ENCODE measurements around the gene BCOR.

Gene BCOR

GRCh38 chrX:40116925-40117324 lies 19.2 kb upstream of the BCOR start:
- in situ Hi-C loops (cut with MboI; ENCODE audit: low sequenced_read_pairs): no loop called here

GRCh38 chrX:40112996-40113395 lies 15.2 kb upstream of the BCOR start:
- in situ Hi-C loops (cut with MboI; ENCODE audit: low sequenced_read_pairs): no loop called here

DNA sequence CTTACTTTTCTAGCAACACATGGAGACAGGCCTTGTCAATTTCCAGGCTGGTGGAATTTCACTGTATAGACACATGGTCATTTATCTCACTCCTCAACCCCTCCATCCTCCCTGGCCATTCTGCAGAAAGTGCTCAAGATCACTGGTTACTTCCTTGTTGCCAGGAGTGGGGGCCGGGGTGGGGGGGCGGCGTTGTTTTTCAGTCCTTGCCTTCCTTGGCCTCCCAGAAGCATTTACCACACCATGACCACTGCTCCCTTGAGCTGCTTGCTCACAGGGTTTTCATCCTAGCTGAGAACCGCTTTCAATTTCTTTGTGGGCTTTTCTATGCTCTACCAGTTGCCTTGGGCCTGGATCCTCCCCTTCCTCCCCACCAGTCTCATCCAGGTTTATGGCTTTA lies 14.1 kb upstream of the BCOR start:
- in situ Hi-C loops (cut with MboI; ENCODE audit: low sequenced_read_pairs): no loop called here

DNA sequence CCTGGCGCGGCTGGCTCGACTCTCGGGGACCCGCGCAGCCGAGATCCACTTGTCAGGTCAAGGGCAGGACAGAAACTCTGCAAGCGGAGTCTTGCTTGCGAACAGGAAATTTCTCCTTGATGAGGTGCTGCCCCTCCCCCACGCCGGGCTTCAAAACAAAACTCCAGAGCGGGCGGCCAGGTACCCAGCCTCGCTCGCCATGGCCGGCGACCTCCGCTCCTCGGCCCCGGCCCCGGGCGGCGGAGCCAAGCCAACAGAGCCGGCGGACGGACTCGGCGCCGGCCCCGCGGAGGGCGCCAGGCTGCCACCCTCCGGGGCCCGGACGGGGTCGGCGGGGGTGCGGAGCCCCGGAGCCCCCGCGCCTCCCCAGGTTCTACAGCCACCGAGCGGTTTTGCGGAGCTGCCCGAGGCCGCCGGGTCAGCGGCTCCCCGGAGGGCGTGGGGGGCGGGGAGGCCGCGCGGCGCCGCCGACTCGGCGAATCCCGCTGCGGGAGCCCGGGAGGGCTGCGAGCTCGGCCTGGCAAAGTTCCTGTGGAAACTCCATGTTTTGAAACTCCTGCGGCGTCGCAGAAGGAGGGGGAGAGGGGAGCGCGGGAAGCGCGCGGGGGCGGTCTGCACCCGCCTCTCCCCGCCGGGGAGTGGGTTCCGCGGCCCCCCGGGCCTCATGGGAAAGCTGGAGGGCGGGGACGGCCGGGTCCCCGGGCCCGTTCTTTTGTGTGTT lies 11.7 kb upstream of the BCOR start:
- in situ Hi-C loops (cut with MboI; ENCODE audit: low sequenced_read_pairs): no loop called here

DNA sequence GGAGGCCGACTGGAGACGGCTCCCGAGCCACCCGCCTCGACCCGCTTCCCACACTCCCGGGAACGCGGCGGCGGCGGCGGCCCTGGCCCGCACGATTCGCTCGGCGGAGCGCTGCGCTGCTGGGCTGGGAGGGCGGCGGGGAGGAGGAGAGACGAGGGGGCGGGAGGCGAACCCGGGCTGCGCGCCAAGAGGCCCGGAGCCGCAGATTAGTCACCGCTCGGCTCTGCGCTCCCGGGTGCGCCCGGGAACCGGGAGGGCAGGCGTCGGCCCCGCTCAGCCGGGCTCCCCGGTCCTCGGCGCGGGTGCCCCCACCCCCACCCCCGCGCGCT lies 11.2 kb upstream of the BCOR start:
- in situ Hi-C loops (cut with MboI; ENCODE audit: low sequenced_read_pairs): no loop called here

- in situ Hi-C loops (cut with MboI; ENCODE audit: low sequenced_read_pairs): no loop called here
These were observed 10.6 kb upstream of the BCOR start for GRCh38 chrX:40108162-40108958.

DNA sequence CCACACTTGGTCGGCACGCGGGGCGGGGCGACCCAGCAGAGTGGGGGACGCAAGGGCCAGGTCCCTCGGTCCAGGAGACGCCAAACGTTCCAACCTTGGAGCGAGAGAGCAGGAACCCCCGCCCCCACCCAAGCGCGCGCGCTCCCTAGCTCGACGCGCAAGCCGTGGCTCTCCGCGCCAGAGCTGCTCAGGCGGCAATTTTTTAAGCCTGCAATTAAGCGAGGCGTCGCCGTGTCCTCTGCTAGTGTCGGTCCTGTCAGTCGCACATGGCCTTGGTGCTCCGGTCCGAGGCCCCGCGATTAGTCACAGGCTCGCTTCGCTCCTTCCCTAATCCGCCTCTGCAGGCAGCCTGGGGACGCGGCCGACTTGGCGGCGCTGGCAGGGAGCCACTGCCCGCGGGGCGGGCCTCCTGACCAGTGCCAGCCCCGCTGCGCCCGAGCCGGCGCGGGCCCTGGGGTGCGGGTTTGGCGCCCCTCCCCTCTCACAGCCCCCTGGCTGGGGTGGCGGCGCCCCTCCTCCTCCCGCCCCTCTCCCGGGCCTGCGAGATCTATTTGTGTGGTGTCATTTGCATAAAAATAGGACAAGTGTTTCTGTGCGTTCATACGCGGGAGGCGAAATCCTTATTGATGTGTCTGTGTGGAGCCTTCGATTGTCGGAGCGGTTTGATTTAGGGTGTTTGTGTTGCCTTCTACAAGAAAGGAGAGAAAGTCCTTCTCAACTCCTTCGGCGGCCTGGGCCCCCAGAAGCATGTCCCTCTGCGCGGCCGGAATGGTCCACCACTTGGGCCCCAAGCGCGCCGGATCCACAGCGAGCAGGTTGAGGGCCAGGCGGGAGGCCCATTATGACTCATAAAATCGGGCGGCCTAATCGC lies 9.8 kb upstream of the BCOR start:
- in situ Hi-C loops (cut with MboI; ENCODE audit: low sequenced_read_pairs): no loop called here

DNA sequence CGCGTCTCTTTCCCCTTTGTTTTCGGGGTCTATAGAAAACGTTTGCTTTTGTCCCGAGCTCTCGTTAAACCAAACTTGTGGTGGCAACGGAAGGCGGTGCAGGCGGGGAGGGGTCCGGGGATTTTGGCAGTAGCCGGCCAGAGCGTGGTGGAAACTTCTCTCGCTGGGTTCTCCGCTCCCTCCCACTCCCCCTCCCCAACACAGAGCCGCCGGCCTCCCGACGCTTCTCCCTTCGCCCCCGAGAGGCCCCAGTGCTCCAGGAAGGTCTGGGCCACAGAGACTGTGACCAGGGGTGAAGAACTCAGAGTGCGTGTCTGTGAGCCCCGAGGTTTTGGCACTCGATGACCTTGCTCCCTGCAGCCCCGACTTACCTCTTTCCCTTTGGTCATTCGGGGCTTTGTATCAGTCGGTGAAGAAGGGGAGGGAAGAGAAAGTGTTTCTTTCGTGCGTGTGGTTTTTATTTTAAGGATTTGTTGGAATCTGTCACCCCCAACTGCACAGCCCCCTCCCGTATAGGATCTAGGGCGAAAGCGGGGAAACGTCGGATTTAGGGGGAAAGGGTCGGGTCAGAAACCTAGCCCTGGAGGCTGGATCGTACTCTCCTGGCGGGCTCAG lies 9.0 kb upstream of the BCOR start:
- in situ Hi-C loops (cut with MboI; ENCODE audit: low sequenced_read_pairs): no loop called here

- in situ Hi-C loops (cut with MboI; ENCODE audit: low sequenced_read_pairs): no loop called here
These were observed 8.3 kb upstream of the BCOR start for GRCh38 chrX:40105835-40106675.

GRCh38 chrX:40104985-40105834 lies 7.5 kb upstream of the BCOR start:
- in situ Hi-C loops (cut with MboI; ENCODE audit: low sequenced_read_pairs): no loop called here

DNA sequence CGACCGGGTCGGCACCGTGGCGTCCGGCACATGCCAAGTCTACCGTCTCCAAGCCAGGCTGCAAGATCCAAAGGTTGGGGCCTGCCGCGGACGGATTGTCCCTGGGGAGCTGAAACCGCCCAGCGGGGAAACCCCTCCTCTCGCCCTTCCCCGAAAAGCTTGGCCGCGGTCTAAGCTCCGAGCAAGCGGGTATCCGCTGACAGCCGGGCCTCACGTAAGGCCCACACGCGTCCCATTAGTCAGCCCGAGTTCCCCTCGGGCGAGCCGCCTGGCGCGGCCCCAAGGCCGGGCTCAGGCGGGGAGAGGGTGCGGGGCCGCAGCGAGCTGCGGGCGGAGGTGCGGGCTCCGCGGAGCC lies 6.8 kb upstream of the BCOR start:
- in situ Hi-C loops (cut with MboI; ENCODE audit: low sequenced_read_pairs): no loop called here

DNA sequence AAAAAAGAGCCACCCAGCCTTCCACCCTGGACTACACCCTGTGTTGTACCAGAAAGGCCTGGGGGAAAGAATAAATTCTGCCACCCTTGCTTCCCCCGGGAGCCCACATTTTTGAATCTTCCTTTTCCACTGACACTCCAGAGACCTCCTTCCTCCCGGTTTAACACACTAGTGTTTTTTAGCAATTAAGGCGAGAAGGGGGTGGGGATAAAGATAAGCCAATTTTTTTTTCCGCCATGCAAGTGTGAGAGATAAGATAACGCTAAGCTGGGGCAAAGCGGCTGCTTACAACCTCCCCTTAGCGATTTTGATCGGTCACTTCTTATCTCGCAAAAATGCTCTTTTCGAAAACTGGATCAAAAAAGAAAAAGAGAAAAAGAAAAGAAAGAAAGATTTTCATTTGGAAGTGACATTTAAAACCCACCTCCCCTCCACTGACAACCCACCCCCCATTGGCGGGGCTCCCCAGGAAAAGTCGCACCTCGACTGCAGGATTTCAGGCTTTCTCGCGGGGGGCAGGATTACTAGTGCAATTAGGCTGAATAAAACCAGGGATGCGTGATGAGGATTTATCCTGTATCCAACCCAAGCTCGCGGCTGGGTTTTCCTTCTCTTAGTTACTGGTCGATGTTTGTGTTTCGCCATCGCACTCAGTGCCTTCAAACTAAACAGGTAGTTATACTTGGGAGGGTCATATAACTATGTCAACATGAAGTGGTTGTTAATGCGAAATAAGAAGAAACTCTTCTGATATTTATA lies 6.0 kb upstream of the BCOR start:
- in situ Hi-C loops (cut with MboI; ENCODE audit: low sequenced_read_pairs): no loop called here

- in situ Hi-C loops (cut with MboI; ENCODE audit: low sequenced_read_pairs): no loop called here
These were observed 4.9 kb upstream of the BCOR start for GRCh38 chrX:40102393-40103381.

DNA sequence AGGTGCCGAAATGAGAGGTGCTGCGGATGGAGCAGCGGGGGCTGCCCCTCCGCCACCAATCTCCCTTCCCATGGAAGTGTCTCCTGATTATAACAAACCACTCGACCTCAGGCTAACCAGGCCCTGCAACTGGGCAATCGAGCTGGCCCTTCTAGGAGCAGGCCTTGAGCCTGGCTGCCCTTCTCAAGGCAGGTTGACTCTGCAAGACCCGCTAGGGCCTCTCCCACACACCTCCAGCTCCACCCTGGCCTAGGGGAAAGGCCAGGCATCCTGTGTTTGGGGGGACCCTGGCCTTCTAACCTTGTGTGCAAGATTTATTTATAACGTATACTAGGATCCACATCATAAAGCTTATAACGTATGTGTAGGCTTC lies 3.7 kb upstream of the BCOR start:
- in situ Hi-C loops (cut with MboI; ENCODE audit: low sequenced_read_pairs): no loop called here

DNA sequence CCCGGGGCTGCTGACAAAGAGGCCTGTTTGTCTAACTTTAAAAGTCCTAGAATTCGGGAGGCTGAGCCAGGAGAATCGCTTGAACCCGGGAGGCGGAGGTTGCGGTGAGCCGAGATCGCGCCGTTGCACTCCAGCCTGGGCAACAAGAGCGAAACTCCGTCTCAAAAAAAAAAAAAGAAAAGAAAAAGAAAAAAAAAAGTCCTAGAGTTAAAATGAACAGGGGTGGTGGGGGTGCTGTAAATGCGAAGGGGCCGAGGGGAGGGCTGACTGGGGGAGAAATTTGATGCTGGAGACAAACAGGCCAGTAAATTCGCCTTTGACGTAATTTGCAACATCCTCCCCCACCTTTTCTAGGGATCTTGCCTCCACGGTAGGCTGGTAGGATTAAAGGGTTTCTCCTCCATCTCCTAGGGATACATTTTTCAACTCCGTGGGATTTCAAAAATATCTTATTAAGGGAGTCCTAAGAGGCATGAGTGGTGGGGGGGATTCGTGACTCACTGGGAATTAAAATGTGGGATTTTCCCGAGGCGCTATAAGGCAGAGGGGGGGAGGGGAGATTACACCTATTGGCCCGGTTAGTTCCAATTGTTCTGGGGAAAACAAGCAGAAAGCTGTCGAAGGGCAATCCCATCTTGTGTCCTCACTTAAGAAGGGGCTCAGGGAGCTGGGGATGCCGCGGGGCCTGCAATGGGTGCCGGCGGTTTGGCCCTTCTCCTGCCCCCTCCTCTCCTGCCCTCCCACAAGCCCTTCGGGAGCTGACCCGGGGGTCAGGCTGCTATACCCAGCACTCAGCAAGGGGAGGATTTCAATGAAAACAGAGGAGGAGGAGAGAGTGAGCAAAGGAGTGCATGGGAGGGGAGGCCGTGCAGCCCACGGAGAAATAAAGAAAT lies 3.0 kb upstream of the BCOR start:
- in situ Hi-C loops (cut with MboI; ENCODE audit: low sequenced_read_pairs): no loop called here

DNA sequence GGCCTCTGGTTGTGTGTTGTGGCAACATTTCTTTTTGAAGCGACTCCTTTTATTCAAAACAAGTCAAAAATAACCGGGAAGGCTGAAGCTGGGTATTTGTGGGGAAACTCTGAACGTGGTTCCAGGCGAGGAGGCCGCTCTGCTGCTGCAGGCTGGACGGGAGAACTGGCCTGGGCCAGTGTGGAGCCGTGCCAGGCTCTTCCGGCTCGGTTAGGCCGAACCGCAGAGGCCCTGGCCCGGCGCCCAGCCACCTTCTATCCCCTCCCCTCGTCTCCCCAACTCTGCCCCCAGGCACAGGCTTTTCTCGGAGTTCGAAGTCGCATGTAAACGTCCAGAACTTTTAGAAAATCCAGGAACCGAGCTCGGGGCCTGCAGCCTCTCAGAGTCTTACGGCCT lies 2.4 kb upstream of the BCOR start:
- in situ Hi-C loops (cut with MboI; ENCODE audit: low sequenced_read_pairs): no loop called here
